HCT116 (cell line): ENCODE results near the gene TRAF3IP1. TPM values are rescaled to one million over a fixed set of nuclear protein-coding genes. Genes with fewer than 3 reads are reported as not detected.

Experiments used
- ATAC-seq: fragments of 200-7000 bp; cut with Tn5 transposase; 2 replicates; pipeline ENCODE4 v1.9.1; 2020; ENCODE audit warnings: mild to moderate bottlenecking, moderate library complexity
- BruUV-seq: library from RNA; stranded (reverse); fragments of 400-500 nt; replicated peaks from 2 replicates; lab custom pipeline; 2021; lab: Mats Ljungman, UMichigan
- CTCF ChIA-PET: fragments of 300-600 bp; sonication (Branson Sonifier 250); formaldehyde crosslinking; loops from one replicate; lab custom pipeline; 2021; ENCODE audit warnings: antibody characterized with exemption; lab: Charles Lee
- POLR2A ChIA-PET: fragments of 300-600, 350-600 bp; sonication (Branson Sonifier 250); formaldehyde crosslinking; loops from one replicate; lab custom pipeline; 2021; ENCODE audit warnings: antibody characterized with exemption; lab: Charles Lee
- RAD21 ChIA-PET, 2 experiments: fragments of 300-600 bp; sonication (Branson Sonifier 250); formaldehyde crosslinking; loops; one replicate each; lab custom pipeline; 2023; ENCODE audit warnings: low total read pairs in 2 of 2; ENCODE audit not compliant: uncharacterized antibody in 2 of 2, unreplicated experiment in 2 of 2, low non-redundant PET in 1 of 2; lab: Charles Lee
- DNase-seq: peaks from one replicate; pipeline ENCODE4 v3.0.0-alpha.2; 2010; ENCODE audit warnings: low read depth, low spot score
- H2AFZ ChIP-seq: fragments of 200-600 bp; shearing (Covaris generic), sonication (generic); 2 replicates; pipeline ENCODE4 v1.6.1; 2017; ENCODE audit warnings: low read depth, mixed run types, mixed read lengths, antibody characterized with exemption, low read length; ENCODE audit not compliant: poor library complexity, severe bottlenecking
- H3K27ac ChIP-seq: 2 replicates; pipeline ENCODE4 v1.5.1; 2012; ENCODE audit warnings: low read depth, low read length
- H3K27me3 ChIP-seq: fragments of 200-600 bp; sonication (generic); 2 replicates; pipeline ENCODE4 v1.6.1; 2016; ENCODE audit warnings: mixed run types, low read length, mixed read lengths; ENCODE audit not compliant: insufficient read depth
- H3K36me3 ChIP-seq, 2 experiments: fragments of 200-500 bp in 1 of 2; fragments of 200-600 bp in 1 of 2; sonication (Bioruptor generic) in 1 of 2; sonication (generic) in 1 of 2; 2 replicates each; pipeline versions ENCODE4 v1.5.1 to v1.6.1; 2014 to 2016; ENCODE audit warnings: low read length in 2 of 2, inconsistent platforms in 1 of 2, mixed read lengths in 1 of 2, mixed run types in 1 of 2; ENCODE audit not compliant: insufficient read depth in 2 of 2, control insufficient read depth in 1 of 2
- H3K4me1 ChIP-seq, 2 experiments: fragments of 200-600 bp in 1 of 2; sonication (generic) in 1 of 2; 2 replicates each; pipeline versions ENCODE4 v1.5.1 to v1.6.1; 2012 to 2017; ENCODE audit warnings: low read length in 2 of 2, inconsistent platforms in 1 of 2, mild to moderate bottlenecking in 1 of 2, mixed read lengths in 1 of 2, mixed run types in 1 of 2, moderate library complexity in 1 of 2; ENCODE audit not compliant: insufficient read depth in 2 of 2, control insufficient read depth in 1 of 2
- H3K4me2 ChIP-seq: fragments of 200-600 bp; sonication (generic); 2 replicates; pipeline ENCODE4 v1.6.1; 2017; ENCODE audit warnings: mixed run types, low read length, mixed read lengths
- H3K4me3 ChIP-seq, 2 experiments: fragments of 200-600 bp in 1 of 2; sonication (generic) in 1 of 2; replicated peaks in 1 of 2; 2 replicates each; pipeline ENCODE4 v1.5.1; 2011 to 2016; ENCODE audit warnings: low read length in 2 of 2, control low read depth in 1 of 2, low read depth in 1 of 2, mild to moderate bottlenecking in 1 of 2, mixed read lengths in 1 of 2, mixed run types in 1 of 2
- H3K79me2 ChIP-seq: fragments of 200-600 bp; sonication (generic); 2 replicates; pipeline ENCODE4 v1.6.1; 2017; ENCODE audit warnings: mild to moderate bottlenecking, mixed run types, low read length, moderate library complexity, mixed read lengths; ENCODE audit not compliant: insufficient read depth
- H3K9ac ChIP-seq: fragments of 200-600 bp; sonication (generic); 2 replicates; pipeline ENCODE4 v1.6.1; 2016; ENCODE audit warnings: low read length, mixed read lengths
- H3K9me2 ChIP-seq: fragments of 200-600 bp; sonication (generic), shearing (Covaris generic); 2 replicates; pipeline ENCODE4 v1.6.1; 2017; ENCODE audit warnings: mixed run types, mild to moderate bottlenecking, moderate library complexity; ENCODE audit not compliant: insufficient read depth
- H3K9me3 ChIP-seq, 2 experiments: fragments of 200-500 bp in 1 of 2; fragments of 200-600 bp in 1 of 2; sonication (Bioruptor generic) in 1 of 2; sonication (generic) in 1 of 2; 2 replicates each; pipeline ENCODE4 v1.6.1; 2014 to 2017; ENCODE audit warnings: low read length in 2 of 2, mixed read lengths in 2 of 2, inconsistent platforms in 1 of 2, low read depth in 1 of 2, mild to moderate bottlenecking in 1 of 2, mixed run types in 1 of 2, moderate library complexity in 1 of 2; ENCODE audit not compliant: control insufficient read depth in 1 of 2, insufficient read depth in 1 of 2
- H4K20me1 ChIP-seq: fragments of 200-600 bp; sonication (generic), shearing (Covaris generic); 2 replicates; pipeline ENCODE4 v1.6.1; 2017; ENCODE audit warnings: mixed run types, mild to moderate bottlenecking, moderate library complexity; ENCODE audit not compliant: insufficient read depth
- CBX3 ChIP-seq: IDR thresholded peaks from 2 replicates; pipeline ENCODE4 v1.6.1; 2012; ENCODE audit warnings: low read depth
- CEBPB ChIP-seq: IDR thresholded peaks from 2 replicates; pipeline ENCODE4 v1.6.1; 2012; ENCODE audit warnings: low read depth
- EGR1 ChIP-seq: IDR thresholded peaks from 2 replicates; pipeline ENCODE4 v1.6.1; 2012; ENCODE audit warnings: low read depth
- ELF1 ChIP-seq: IDR thresholded peaks from 2 replicates; pipeline ENCODE4 v1.6.1; 2012; ENCODE audit warnings: low read depth, borderline replicate concordance
- EZH2 ChIP-seq: fragments of 200-600 bp; sonication (generic); IDR thresholded peaks from 2 replicates; pipeline ENCODE4 v1.6.1; 2017; ENCODE audit warnings: antibody characterized with exemption, mixed run types
- POLR2A ChIP-seq: IDR thresholded peaks from 2 replicates; pipeline ENCODE4 v1.7.0; 2011; ENCODE audit warnings: borderline replicate concordance; ENCODE audit not compliant: insufficient read depth, insufficient read length; ENCODE audit errors: extremely low read depth
- RAD21 ChIP-seq: IDR thresholded peaks from 2 replicates; pipeline ENCODE4 v1.6.1; 2012; ENCODE audit warnings: low read depth, mild to moderate bottlenecking
- SIN3A ChIP-seq: IDR thresholded peaks from 2 replicates; pipeline ENCODE4 v1.6.1; 2012; ENCODE audit warnings: low read depth
- TCF7L2 ChIP-seq: IDR thresholded peaks from 2 replicates; pipeline ENCODE4 v1.7.0; 2011; ENCODE audit warnings: borderline replicate concordance, inconsistent platforms; ENCODE audit not compliant: insufficient read depth, insufficient read length; ENCODE audit errors: extremely low read depth
- YY1 ChIP-seq: IDR thresholded peaks from 2 replicates; pipeline ENCODE4 v1.6.1; 2011; ENCODE audit warnings: low read length, low read depth, moderate library complexity, mild to moderate bottlenecking; ENCODE audit not compliant: insufficient replicate concordance; ENCODE audit errors: extremely low read depth
- ZFX ChIP-seq: fragments of 450-650 bp; IDR thresholded peaks from 2 replicates; pipeline ENCODE4 v1.6.1; 2017
- intact Hi-C: fragments of 100-400 bp; cut with micrococcal nuclease; formaldehyde crosslinking; loops from 2 replicates; pipeline ENCODE4 v1.10.0; 2022
- total RNA-seq: library from RNA; stranded (reverse); gene quantifications from one replicate; pipeline ENCODE4 v1.2.1, GENCODE V29; 2021; ENCODE audit not compliant: unreplicated experiment
- TF ChIP-seq, protein P1 (sequence below): IDR thresholded peaks from 2 replicates; pipeline ENCODE4 v1.6.1; 2012
- TF ChIP-seq, protein P2 (sequence below): IDR thresholded peaks from 2 replicates; pipeline ENCODE4 v1.6.1; 2012; ENCODE audit warnings: low read depth
- TF ChIP-seq, protein P3 (sequence below): IDR thresholded peaks from 2 replicates; pipeline ENCODE4 v1.6.1; 2012
- TF ChIP-seq, protein P4 (sequence below), 3 experiments: fragments of 200-600 bp in 1 of 3; sonication (generic) in 1 of 3; IDR thresholded peaks in 2 of 3; conservative IDR thresholded peaks in 1 of 3; 2 replicates each; pipeline ENCODE4 v1.5.1; 2012 to 2017; ENCODE audit warnings: low read depth in 2 of 3, low read length in 2 of 3, antibody characterized with exemption in 1 of 3, borderline replicate concordance in 1 of 3, control low read depth in 1 of 3, mild to moderate bottlenecking in 1 of 3, mixed read lengths in 1 of 3, mixed run types in 1 of 3, moderate library complexity in 1 of 3; ENCODE audit not compliant: insufficient read depth in 1 of 3
- TF ChIP-seq, protein P5 (sequence below): IDR thresholded peaks from 2 replicates; pipeline ENCODE4 v1.6.1; 2011; ENCODE audit warnings: mild to moderate bottlenecking, low read length, moderate library complexity; ENCODE audit not compliant: insufficient replicate concordance; ENCODE audit errors: extremely low read depth

Gene TRAF3IP1
- total RNA-seq, 1 experiment from 2014 or later, result 19.4 TPM

DNA sequence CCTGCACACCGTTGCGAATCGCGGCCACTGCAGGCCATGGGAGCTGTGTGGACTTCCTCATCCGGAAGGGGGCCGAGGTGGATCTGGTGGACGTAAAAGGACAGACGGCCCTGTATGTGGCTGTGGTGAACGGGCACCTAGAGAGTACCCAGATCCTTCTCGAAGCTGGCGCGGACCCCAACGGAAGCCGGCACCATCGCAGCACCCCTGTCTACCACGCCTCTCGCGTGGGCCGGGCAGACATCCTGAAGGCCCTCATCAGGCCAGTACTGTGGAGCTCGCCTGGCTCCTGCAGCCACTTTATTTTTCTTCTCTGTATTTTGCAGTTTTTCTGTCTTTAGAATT lies 115.4 kb downstream of the TRAF3IP1 start:
- DNase-seq (no peak), ATAC-seq (no peak)
- Histone ChIP-seq H3K4me2 (no peak overlapping the region), H3K27ac (no peak overlapping the region), H3K9ac (no peak overlapping the region), H3K79me2 (peaks cover 76% of the 10 kb centered on the region), H3K4me3 (no peak overlapping the region), H3K9me2 (no peaks in the 10 kb centered on the region), H2AFZ (no peak overlapping the region), H4K20me1 (no peaks in the 10 kb centered on the region), H3K27me3 (no peaks in the 10 kb centered on the region), H3K36me3 (peaks cover 21 to 26% of the 10 kb centered on the region in 2 experiments; a peak in 2 of 4 replicates), H3K9me3 (peaks cover 0 to 2% of the 10 kb centered on the region in 2 experiments; a peak in 2 of 4 replicates), H3K4me1 (peaks cover 19 to 30% of the 10 kb centered on the region in 2 experiments)
- TF ChIP-seq, protein P1, sequence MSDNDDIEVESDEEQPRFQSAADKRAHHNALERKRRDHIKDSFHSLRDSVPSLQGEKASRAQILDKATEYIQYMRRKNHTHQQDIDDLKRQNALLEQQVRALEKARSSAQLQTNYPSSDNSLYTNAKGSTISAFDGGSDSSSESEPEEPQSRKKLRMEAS, result no peak
- TF ChIP-seq, protein P2, sequence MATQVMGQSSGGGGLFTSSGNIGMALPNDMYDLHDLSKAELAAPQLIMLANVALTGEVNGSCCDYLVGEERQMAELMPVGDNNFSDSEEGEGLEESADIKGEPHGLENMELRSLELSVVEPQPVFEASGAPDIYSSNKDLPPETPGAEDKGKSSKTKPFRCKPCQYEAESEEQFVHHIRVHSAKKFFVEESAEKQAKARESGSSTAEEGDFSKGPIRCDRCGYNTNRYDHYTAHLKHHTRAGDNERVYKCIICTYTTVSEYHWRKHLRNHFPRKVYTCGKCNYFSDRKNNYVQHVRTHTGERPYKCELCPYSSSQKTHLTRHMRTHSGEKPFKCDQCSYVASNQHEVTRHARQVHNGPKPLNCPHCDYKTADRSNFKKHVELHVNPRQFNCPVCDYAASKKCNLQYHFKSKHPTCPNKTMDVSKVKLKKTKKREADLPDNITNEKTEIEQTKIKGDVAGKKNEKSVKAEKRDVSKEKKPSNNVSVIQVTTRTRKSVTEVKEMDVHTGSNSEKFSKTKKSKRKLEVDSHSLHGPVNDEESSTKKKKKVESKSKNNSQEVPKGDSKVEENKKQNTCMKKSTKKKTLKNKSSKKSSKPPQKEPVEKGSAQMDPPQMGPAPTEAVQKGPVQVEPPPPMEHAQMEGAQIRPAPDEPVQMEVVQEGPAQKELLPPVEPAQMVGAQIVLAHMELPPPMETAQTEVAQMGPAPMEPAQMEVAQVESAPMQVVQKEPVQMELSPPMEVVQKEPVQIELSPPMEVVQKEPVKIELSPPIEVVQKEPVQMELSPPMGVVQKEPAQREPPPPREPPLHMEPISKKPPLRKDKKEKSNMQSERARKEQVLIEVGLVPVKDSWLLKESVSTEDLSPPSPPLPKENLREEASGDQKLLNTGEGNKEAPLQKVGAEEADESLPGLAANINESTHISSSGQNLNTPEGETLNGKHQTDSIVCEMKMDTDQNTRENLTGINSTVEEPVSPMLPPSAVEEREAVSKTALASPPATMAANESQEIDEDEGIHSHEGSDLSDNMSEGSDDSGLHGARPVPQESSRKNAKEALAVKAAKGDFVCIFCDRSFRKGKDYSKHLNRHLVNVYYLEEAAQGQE, result no peak
- TF ChIP-seq ZFX (no peak), SIN3A (no peak), CEBPB (no peak), CBX3 (no peak), TCF7L2 (no peak), POLR2A (no peak), EZH2 (no peak), EGR1 (no peak), ELF1 (no peak), YY1 (no peak), RAD21 (no peak)
- TF ChIP-seq, protein P3, sequence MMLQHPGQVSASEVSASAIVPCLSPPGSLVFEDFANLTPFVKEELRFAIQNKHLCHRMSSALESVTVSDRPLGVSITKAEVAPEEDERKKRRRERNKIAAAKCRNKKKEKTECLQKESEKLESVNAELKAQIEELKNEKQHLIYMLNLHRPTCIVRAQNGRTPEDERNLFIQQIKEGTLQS, result no peak
- TF ChIP-seq, protein P4, sequence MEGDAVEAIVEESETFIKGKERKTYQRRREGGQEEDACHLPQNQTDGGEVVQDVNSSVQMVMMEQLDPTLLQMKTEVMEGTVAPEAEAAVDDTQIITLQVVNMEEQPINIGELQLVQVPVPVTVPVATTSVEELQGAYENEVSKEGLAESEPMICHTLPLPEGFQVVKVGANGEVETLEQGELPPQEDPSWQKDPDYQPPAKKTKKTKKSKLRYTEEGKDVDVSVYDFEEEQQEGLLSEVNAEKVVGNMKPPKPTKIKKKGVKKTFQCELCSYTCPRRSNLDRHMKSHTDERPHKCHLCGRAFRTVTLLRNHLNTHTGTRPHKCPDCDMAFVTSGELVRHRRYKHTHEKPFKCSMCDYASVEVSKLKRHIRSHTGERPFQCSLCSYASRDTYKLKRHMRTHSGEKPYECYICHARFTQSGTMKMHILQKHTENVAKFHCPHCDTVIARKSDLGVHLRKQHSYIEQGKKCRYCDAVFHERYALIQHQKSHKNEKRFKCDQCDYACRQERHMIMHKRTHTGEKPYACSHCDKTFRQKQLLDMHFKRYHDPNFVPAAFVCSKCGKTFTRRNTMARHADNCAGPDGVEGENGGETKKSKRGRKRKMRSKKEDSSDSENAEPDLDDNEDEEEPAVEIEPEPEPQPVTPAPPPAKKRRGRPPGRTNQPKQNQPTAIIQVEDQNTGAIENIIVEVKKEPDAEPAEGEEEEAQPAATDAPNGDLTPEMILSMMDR (IDR thresholded peaks at IDR 0.05 in 2 of 3, conservative IDR thresholded peaks at IDR 0.05 in 1 of 3; ENCODE audit: borderline replicate concordance in 1 of 3, insufficient read depth in 1 of 3, low read depth in 2 of 3, low read length in 2 of 3), result no peak
- TF ChIP-seq, protein P5, sequence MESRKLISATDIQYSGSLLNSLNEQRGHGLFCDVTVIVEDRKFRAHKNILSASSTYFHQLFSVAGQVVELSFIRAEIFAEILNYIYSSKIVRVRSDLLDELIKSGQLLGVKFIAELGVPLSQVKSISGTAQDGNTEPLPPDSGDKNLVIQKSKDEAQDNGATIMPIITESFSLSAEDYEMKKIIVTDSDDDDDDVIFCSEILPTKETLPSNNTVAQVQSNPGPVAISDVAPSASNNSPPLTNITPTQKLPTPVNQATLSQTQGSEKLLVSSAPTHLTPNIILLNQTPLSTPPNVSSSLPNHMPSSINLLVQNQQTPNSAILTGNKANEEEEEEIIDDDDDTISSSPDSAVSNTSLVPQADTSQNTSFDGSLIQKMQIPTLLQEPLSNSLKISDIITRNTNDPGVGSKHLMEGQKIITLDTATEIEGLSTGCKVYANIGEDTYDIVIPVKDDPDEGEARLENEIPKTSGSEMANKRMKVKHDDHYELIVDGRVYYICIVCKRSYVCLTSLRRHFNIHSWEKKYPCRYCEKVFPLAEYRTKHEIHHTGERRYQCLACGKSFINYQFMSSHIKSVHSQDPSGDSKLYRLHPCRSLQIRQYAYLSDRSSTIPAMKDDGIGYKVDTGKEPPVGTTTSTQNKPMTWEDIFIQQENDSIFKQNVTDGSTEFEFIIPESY, result no peak
- POLR2A ChIA-PET, result no interaction called here
- intact Hi-C loops, result no loop called here
- RAD21 ChIA-PET, result no interaction called here
- BruUV-seq, result no TSS peak
- CTCF ChIA-PET, result no interaction called here
